GDM1 (cell line): ENCODE data around the gene ALKBH1.
"Not testable (repeated sequence)": the region's sequence is repeated elsewhere in the genome, so short reads cannot be mapped to it uniquely, and the experiment has no call there.

Experiments used
- DNase-seq: peaks from one replicate; lab custom pipeline; 2025; lab: John Stamatoyannopoulos, UW

The ALKBH1 gene

GRCh38 chr14:77707724-77708408 lies at the start of gene ALKBH1, which contains the start of gene SLIRP:
ALKBH1 (minus strand) TSS chr14:77708023; CDS start chr14:77708004, 19 bp downstream.
SLIRP (plus strand) TSS chr14:77708103; CDS start chr14:77708112, 9 bp downstream.
- peak; percentile 65 for DNase-seq

- no peak for DNase-seq
Measured at GRCh38 chr14:77752799-77753516, 45.1 kb upstream of the ALKBH1 start.

- DNase-seq = no peak
Measured at GRCh38 chr14:77752266-77752665, 44.4 kb upstream of the ALKBH1 start.

- DNase-seq = not testable (repeated sequence)
Measured at GRCh38 chr14:77747425-77747824, 39.6 kb upstream of the ALKBH1 start.

GRCh38 chr14:77746064-77746702 lies 38.4 kb upstream of the ALKBH1 start:
- no peak for DNase-seq

- no peak for DNase-seq
Measured at GRCh38 chr14:77741438-77741837, 33.6 kb upstream of the ALKBH1 start.

- DNase-seq = no peak
Measured at GRCh38 chr14:77738559-77739250, 30.9 kb upstream of the ALKBH1 start.

- DNase-seq = no peak
Measured at GRCh38 chr14:77730976-77731497, 23.2 kb upstream of the ALKBH1 start.

GRCh38 chr14:77722301-77722700 lies 14.5 kb upstream of the ALKBH1 start:
- DNase-seq = no peak

GRCh38 chr14:77721437-77721836 lies 13.6 kb upstream of the ALKBH1 start:
- DNase-seq = no peak

GRCh38 chr14:77717608-77718305 lies 9.9 kb upstream of the ALKBH1 start:
- DNase-seq = no peak

- no peak for DNase-seq
Measured at GRCh38 chr14:77714926-77715325, 7.1 kb upstream of the ALKBH1 start.

GRCh38 chr14:77710364-77710763 lies 2.5 kb upstream of the ALKBH1 start:
- no peak for DNase-seq

- no peak for DNase-seq
Measured at GRCh38 chr14:77709412-77709811, 1.6 kb upstream of the ALKBH1 start.

- no peak for DNase-seq
Measured at GRCh38 chr14:77708749-77709148, 926 bp upstream of the ALKBH1 start.

GRCh38 chr14:77707355-77707723 lies 484 bp downstream of the ALKBH1 start:
- DNase-seq = no peak

GRCh38 chr14:77691259-77691658 lies 16.6 kb downstream of the ALKBH1 start:
- no peak for DNase-seq

- no peak for DNase-seq
Measured at GRCh38 chr14:77682158-77682553, 25.7 kb downstream of the ALKBH1 start.

- DNase-seq = no peak
Measured at GRCh38 chr14:77681196-77682157, 26.3 kb downstream of the ALKBH1 start.

GRCh38 chr14:77674931-77675330 lies 32.9 kb downstream of the ALKBH1 start:
- no peak for DNase-seq
